ENCODE measurements around the gene ARHGEF10L.
A peak's percentile ranks its signal among the peaks of the same experiment; 100 is the strongest.

Gene ARHGEF10L

DNA sequence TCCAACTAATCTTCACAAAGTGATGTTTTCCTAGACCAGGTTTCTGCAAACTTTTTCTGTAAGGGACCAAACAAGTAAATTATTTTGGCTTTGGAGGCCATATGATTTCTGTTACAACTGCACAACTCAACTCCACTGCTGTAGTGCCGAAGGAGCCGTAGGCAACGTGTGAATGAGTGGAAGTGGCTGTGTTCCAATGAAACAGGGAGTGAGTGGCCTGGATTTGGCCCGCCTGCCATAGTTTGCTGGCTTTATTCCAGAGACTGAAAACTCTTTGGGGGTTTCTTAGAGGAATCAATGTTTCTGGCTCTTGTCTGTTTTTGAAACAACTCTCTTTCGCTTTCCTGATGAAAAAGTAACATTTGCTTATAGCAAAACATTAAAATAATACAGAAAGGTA, 203.1 kb downstream of the ARHGEF10L start:
- POLR2A ChIA-PET: no interaction called here
- CTCF ChIA-PET: no interaction called here

DNA sequence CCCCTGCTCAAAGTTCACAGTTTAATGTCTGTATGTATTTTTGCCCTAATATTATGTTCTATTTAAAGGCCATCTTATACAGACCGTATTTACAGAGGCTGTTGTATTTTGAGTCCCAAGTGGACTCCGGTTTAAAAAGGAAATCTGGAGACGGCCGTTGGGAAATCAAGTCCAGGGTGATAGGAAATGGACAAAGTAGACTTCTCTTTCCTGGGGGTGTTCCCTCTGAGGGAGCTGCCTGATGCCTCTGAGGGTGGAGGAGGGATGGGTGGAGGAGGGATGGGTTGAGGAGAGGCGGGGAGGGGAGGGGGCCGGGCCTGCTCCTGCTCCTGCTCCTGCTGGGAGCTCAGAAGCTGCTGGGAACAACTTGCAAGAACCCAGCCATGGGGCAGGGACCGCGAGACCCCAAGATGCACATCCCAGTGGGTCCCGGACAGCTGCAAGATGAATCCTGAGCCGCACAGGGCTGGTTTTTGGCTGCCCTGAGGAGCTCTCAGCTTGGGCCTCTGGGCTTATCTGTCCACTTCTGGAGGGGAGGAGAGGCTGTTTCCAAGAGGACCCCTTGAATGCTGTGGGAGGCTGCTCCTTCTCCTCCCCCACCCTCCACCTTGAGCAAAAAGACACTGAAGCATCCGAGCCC, 203.6 kb downstream of the ARHGEF10L start:
- H3K4me1 ChIP-seq (ENCODE audit: control insufficient read depth, insufficient read depth, low read length): no peaks in the 10 kb centered on the region

More for the DNA sequence above, 203.1 kb downstream of the ARHGEF10L start:
- TF ChIP-seq KLF10 (tag by site-specific recombination; IDR thresholded peaks at IDR 0.05) (no peak), HOXC10 (CRISPR knock-in tag; IDR thresholded peaks at IDR 0.05) (no peak), ZNF626 (tag by site-specific recombination; IDR thresholded peaks at IDR 0.05) (no peak), ZNF664 (tag by site-specific recombination; IDR thresholded peaks at IDR 0.05) (no peak), ZNF76 (tag by site-specific recombination; IDR thresholded peaks at IDR 0.05; ENCODE audit: borderline replicate concordance, low read depth) (no peak), ZBTB7A (tag by site-specific recombination; IDR thresholded peaks at IDR 0.05; ENCODE audit: low read depth) (no peak), ZNF707 (tag by site-specific recombination; IDR thresholded peaks at IDR 0.05) (no peak)
- TF ChIP-seq, protein P1, sequence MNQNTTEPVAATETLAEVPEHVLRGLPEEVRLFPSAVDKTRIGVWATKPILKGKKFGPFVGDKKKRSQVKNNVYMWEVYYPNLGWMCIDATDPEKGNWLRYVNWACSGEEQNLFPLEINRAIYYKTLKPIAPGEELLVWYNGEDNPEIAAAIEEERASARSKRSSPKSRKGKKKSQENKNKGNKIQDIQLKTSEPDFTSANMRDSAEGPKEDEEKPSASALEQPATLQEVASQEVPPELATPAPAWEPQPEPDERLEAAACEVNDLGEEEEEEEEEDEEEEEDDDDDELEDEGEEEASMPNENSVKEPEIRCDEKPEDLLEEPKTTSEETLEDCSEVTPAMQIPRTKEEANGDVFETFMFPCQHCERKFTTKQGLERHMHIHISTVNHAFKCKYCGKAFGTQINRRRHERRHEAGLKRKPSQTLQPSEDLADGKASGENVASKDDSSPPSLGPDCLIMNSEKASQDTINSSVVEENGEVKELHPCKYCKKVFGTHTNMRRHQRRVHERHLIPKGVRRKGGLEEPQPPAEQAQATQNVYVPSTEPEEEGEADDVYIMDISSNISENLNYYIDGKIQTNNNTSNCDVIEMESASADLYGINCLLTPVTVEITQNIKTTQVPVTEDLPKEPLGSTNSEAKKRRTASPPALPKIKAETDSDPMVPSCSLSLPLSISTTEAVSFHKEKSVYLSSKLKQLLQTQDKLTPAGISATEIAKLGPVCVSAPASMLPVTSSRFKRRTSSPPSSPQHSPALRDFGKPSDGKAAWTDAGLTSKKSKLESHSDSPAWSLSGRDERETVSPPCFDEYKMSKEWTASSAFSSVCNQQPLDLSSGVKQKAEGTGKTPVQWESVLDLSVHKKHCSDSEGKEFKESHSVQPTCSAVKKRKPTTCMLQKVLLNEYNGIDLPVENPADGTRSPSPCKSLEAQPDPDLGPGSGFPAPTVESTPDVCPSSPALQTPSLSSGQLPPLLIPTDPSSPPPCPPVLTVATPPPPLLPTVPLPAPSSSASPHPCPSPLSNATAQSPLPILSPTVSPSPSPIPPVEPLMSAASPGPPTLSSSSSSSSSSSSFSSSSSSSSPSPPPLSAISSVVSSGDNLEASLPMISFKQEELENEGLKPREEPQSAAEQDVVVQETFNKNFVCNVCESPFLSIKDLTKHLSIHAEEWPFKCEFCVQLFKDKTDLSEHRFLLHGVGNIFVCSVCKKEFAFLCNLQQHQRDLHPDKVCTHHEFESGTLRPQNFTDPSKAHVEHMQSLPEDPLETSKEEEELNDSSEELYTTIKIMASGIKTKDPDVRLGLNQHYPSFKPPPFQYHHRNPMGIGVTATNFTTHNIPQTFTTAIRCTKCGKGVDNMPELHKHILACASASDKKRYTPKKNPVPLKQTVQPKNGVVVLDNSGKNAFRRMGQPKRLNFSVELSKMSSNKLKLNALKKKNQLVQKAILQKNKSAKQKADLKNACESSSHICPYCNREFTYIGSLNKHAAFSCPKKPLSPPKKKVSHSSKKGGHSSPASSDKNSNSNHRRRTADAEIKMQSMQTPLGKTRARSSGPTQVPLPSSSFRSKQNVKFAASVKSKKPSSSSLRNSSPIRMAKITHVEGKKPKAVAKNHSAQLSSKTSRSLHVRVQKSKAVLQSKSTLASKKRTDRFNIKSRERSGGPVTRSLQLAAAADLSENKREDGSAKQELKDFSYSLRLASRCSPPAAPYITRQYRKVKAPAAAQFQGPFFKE (tag by site-specific recombination; IDR thresholded peaks at IDR 0.05; ENCODE audit: borderline replicate concordance): no peak
- TF ChIP-seq, protein P2, sequence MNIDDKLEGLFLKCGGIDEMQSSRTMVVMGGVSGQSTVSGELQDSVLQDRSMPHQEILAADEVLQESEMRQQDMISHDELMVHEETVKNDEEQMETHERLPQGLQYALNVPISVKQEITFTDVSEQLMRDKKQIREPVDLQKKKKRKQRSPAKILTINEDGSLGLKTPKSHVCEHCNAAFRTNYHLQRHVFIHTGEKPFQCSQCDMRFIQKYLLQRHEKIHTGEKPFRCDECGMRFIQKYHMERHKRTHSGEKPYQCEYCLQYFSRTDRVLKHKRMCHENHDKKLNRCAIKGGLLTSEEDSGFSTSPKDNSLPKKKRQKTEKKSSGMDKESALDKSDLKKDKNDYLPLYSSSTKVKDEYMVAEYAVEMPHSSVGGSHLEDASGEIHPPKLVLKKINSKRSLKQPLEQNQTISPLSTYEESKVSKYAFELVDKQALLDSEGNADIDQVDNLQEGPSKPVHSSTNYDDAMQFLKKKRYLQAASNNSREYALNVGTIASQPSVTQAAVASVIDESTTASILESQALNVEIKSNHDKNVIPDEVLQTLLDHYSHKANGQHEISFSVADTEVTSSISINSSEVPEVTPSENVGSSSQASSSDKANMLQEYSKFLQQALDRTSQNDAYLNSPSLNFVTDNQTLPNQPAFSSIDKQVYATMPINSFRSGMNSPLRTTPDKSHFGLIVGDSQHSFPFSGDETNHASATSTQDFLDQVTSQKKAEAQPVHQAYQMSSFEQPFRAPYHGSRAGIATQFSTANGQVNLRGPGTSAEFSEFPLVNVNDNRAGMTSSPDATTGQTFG (tag by site-specific recombination; IDR thresholded peaks at IDR 0.05; ENCODE audit: borderline replicate concordance): no peak
- TF ChIP-seq, protein P3, sequence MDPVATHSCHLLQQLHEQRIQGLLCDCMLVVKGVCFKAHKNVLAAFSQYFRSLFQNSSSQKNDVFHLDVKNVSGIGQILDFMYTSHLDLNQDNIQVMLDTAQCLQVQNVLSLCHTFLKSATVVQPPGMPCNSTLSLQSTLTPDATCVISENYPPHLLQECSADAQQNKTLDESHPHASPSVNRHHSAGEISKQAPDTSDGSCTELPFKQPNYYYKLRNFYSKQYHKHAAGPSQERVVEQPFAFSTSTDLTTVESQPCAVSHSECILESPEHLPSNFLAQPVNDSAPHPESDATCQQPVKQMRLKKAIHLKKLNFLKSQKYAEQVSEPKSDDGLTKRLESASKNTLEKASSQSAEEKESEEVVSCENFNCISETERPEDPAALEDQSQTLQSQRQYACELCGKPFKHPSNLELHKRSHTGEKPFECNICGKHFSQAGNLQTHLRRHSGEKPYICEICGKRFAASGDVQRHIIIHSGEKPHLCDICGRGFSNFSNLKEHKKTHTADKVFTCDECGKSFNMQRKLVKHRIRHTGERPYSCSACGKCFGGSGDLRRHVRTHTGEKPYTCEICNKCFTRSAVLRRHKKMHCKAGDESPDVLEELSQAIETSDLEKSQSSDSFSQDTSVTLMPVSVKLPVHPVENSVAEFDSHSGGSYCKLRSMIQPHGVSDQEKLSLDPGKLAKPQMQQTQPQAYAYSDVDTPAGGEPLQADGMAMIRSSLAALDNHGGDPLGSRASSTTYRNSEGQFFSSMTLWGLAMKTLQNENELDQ (tag by site-specific recombination; IDR thresholded peaks at IDR 0.05; ENCODE audit: low read depth): no peak
- Histone ChIP-seq H3K36me3 (ENCODE audit: control insufficient read depth in 2 of 2, insufficient read depth in 1 of 2, low read length in 2 of 2) (no peaks in the 10 kb centered on the region), H3K4me1 (ENCODE audit: control insufficient read depth, insufficient read depth, low read length) (no peaks in the 10 kb centered on the region), H3K27ac (ENCODE audit: extremely low read depth, low read depth, low read length) (no peak overlapping the region), H3K4me3 (ENCODE audit: low read depth, low read length) (no peak overlapping the region), H3K9me3 (ENCODE audit: control insufficient read depth, insufficient read depth, low read depth, low read length) (no peaks in the 10 kb centered on the region)

More for the DNA sequence above, 203.6 kb downstream of the ARHGEF10L start:
- no peak overlapping the region for H3K27ac ChIP-seq (ENCODE audit: extremely low read depth, low read depth, low read length)
- H3K36me3 ChIP-seq (ENCODE audit: control insufficient read depth in 2 of 2, insufficient read depth in 1 of 2, low read length in 2 of 2): no peaks in the 10 kb centered on the region
- POLR2A ChIA-PET: no interaction called here
- CTCF ChIA-PET: interaction anchor here (1.0 to 1.4 kb wide), 2 partner anchors 13 to 81 kb away, joined by 3 to 5 read pairs; no protein-coding TSS in a partner anchor
- no peak for TF ChIP-seq ZNF777 (tag by site-specific recombination; IDR thresholded peaks at IDR 0.05; ENCODE audit: borderline replicate concordance)
- TF ChIP-seq ZNF341 (tag by site-specific recombination; IDR thresholded peaks at IDR 0.05; ENCODE audit: low read depth): peak; percentile 38; the same call in 1 of the 2 replicates
- TF ChIP-seq, protein P4, sequence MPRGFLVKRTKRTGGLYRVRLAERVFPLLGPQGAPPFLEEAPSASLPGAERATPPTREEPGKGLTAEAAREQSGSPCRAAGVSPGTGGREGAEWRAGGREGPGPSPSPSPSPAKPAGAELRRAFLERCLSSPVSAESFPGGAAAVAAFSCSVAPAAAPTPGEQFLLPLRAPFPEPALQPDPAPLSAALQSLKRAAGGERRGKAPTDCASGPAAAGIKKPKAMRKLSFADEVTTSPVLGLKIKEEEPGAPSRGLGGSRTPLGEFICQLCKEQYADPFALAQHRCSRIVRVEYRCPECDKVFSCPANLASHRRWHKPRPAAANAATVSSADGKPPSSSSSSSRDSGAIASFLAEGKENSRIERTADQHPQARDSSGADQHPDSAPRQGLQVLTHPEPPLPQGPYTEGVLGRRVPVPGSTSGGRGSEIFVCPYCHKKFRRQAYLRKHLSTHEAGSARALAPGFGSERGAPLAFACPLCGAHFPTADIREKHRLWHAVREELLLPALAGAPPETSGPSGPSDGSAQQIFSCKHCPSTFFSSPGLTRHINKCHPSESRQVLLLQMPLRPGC (tag by site-specific recombination; IDR thresholded peaks at IDR 0.05): no peak
- TF ChIP-seq ZNF501 (tag by site-specific recombination; IDR thresholded peaks at IDR 0.05): no peak
- TF ChIP-seq ZFP3 (tag by site-specific recombination; IDR thresholded peaks at IDR 0.05; ENCODE audit: low read depth): no peak
- H3K9me3 ChIP-seq (ENCODE audit: control insufficient read depth, insufficient read depth, low read depth, low read length): no peaks in the 10 kb centered on the region
- no peak overlapping the region for H3K4me3 ChIP-seq (ENCODE audit: low read depth, low read length)
